Activated CD4-positive, CD25-positive, alpha-beta regulatory T cell treated with anti-CD3 and anti-CD28 coated beads, Interleukin-2, amount 50 U/mL, for 24 hours (primary cell): ENCODE results near the gene AATK.

Source experiments
- ATAC-seq, 2 donors: fragments of 150-1000 bp; cut with Tn5 transposase; one replicate each; pipeline ENCODE4 v1.10.0; 2021; ENCODE audit warnings: mild to moderate bottlenecking in 1 of 2, moderate library complexity in 1 of 2

Gene AATK

DNA sequence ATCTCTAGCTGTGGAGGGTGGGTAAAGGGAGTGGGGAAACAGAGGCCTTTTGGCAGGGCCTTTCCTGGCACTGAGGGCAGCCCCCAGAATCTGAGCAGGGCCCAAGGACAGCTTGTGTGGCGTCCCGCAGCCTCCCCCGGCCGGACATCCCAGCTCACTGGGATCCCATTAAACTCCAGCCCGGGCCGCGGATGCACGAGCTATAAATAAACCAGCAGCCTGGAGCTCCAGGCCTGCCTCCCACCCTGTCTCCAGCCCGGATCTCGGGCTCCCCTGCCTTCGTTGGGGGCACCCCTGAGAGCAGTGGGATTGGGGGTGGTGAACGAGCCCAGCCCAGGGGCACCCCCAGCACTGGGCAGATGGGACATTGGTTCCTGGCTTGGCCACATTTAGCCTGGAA is 13.8 kb upstream of the AATK start:
- no peak for ATAC-seq

DNA sequence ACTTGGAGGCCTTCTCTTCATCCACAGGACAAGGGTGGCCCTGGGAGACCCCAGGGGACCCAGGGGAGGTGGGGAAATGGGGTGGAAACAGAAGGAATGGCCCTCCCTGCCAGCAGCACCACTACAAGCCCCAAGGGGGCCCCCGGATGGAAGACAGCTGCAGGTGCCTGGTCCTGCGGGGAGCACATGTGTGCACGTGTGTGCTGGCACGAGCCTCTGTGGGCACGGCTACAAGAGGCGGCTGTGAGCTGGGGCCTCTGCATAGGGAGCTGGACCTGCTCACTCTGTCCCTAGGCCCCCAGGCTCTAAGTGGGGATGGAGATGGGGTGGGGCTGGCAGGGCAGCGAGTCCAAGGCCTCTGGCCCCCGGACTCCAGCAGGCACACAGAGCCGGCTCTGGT is 13.2 kb upstream of the AATK start:
- no peak for ATAC-seq

DNA sequence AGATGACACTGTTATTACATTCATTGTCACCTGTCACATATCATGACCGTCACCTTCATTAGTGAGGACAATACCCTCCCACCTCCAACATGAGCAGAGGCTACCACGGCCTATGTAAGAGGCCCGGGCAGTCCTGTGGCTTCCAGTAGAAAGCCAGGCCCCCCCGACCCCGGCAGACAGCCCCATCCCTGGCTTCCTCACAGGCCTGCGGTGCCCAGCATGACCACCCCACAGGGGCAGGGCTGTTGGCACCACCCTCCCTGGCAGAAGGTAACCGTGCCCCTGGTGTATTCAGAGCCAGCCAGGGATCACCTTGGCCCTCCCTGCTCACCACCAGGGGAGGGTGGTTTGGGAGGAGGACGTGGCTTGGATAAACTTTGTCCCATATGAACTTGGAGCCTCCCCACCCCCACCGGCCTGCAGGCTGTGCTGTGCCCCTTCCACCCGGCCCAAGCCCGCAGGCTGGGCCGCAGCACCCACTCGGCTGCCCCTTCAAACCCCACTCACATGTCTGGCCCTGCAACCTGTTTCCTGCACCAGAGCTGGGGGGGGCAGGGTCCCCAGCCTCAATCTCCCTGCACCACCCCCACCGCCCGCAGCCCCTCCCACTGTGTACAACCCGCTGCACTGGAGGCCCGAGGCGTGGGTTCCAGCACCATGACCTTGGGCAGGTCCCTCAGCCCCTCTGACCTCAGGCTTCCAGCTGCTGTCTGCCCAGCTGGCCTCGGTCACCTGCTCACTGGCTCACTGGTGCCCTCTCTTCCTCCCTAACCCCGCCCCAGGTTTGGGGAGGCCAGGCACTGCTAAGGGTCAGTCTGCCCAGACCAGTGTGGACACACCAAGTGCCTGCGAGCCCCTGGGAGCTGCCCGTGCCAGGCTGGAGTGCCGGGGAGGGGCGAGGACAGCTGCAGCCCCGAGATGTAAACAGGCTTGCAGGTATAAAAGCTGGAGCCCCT is 12.4 kb upstream of the AATK start:
- ATAC-seq: no peak

DNA sequence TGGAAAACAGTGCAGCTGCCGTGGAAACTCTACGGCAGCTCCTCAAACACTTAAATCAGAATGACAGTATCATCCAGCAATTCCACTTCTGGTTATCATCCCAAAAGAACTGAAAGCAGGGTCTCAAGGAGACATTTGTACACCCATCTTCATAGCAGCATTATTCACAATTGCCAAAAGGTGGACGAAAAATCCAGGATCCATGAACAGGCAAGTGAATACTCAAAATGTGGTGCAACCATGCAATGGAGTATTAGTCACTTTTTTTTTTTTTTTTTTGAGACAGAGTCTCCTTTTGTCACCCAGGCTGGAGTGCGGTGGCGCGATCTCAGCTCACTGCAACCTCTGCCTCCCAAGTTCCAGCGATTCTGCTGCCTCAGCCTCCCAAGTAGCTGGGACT is 10.6 kb upstream of the AATK start:
- ATAC-seq: no peak

DNA sequence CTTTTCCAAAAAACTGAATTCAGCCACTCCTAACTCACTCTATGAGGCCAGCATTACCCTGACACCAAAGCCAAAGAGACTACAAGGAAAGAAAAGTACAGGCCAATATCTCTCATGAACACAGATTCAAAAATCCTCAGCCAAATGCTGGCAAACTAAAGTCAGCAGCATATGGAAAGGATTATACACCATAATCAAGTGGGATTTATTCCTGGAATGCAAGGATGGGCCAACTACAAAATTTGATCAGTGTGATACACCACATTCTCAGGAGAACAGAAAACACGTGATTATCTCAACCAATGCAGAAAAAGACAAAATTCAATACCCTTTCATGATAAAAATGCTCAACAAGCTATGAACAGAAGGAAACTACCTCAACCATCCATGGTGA is 7.7 kb upstream of the AATK start:
- ATAC-seq: no peak

DNA sequence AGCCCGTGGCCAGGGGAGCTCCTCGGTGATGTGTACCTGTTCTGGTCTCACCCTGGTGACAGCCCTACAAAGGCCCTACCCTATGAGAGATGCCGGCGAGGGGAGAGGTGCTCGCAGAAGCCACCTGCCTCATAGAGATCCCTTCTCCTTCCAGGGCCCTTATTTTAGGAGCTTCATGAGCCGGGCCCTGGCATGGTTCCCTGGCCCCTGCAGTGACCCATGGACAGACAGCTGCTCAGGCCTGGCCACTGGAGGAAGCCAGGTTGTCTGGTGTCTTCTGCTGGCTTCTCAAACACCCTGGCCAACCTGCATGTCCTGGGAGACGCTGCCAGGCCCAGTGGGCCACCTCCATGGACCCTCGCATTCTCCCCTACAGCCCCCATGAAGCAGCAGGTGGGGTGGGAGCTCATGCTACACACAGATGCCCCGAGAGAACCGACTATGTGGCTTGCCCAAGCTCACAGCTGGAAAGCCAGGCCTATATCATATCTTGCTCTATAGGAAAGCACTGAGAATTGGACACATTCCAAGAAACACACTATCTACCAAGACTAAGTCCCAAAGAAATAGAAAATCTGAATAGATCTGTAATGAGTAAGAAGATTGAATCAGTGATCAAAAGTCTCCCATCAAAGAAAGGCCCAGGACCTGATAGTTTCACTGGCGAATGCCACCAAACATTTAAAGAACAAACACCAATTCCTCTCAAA is 7.2 kb upstream of the AATK start:
- no peak for ATAC-seq

DNA sequence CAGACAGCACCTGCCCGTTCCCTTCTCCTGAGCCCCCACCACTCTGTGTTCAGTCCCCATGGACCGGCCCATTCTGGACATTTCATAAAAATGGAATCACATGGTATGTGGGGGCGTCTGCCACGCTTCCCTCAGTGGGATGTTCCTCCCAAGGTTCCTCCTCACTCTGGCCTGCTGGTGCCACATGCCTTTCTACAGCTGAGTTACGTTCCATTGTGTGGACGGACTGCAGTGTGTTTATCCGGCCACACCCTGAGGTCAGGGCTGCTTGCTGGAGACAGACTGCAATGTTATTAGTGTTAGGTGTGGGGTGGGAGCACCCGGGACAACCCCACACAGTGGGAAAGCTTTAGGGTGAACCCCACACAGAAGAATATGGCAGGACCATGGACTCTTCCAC is 5.9 kb upstream of the AATK start:
- ATAC-seq: no peak

DNA sequence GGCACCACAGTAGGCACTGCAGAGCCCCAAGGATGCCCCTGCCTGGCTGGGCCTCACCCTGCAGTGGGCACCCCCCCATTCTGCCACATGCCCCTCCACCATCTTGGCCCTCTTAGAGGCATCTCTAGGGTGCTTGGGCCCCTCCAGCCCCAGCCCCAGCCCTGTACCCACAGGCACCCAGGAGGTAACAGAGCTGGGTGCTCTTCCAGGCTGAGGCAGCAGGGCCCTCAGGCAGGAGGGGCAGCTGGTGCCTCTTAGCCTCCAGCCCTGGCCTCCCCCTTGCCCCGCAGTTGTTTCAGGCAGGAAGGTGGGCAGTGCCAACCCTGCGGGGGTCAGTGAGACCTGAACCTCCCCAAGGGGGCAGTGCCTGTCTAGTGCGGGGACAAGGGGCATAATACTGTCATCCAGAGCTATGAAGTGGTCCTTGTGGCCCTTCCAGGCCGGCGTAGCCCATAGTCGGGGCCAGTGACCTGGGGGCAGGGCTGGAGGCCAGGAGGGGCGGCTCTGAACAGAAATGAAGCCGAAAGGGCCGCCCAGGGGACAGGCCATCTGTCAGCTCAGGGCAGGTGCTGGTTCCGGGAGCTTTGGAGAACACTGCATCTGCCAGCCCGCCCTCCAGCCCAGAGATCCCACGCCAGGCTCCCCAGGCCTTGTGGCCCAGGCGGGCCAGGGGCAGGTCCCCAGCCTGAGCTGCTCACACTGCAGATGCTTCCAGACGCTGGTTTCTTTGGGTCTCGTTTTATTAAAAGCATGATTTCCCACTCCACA is 4.9 kb upstream of the AATK start:
- no peak for ATAC-seq

DNA sequence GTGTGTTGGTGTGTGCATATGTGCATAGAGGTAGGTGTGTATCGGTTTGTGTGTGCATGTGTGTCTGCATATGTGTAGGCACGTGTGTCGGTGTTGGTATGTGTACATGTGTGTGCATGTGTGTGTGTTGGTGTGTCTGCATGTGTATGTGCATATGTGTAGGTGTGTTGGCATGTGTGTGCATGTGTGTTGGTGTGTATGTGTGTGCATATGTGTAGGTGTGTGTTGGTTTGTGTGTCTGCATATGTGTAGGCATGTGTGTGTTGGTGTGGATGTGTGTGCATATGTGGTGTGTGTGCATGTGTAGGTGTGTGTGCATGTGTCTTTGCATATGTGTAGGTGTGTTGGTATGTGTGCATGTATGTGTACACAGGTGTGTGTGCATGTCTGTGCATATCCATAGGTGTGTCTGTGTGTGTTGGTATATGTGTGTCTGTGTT is 3.9 kb upstream of the AATK start:
- ATAC-seq: no peak

DNA sequence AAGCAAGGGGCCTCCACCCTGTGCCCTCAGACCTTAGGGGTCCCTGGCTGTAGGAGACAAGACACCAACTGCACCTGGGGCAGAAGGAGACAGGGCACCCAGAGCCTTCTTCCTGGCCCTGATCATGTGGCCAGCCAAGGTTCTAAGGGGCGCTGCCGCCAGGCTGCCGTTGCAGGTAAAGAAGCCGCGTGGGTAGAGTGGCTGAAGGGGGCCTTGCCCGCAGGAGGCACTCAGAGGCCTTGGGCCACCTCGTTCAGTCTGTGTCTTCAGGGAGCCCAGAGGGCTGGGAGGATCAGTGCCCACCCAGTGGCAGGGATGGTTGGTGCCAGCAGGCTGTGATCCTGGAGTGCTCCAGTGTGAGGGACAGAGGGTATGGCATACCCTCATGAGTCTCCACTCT is 1.6 kb upstream of the AATK start:
- ATAC-seq: no peak

DNA sequence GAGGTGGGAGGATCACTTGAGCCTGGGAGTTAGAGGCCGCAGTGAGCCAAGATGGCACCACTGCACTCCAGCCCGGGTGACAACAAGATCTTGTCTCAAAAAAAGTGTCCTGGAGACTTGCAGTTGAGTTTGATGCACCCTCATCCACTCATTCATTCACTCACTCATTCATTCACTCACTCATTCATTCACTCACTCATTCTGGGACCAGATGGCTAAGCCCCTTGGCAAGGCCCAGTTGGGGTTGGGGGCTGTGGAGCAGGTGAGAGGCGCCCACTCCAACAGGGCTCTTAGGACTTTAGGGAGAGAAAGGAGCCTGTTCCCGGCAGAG is 1.1 kb upstream of the AATK start:
- no peak for ATAC-seq

DNA sequence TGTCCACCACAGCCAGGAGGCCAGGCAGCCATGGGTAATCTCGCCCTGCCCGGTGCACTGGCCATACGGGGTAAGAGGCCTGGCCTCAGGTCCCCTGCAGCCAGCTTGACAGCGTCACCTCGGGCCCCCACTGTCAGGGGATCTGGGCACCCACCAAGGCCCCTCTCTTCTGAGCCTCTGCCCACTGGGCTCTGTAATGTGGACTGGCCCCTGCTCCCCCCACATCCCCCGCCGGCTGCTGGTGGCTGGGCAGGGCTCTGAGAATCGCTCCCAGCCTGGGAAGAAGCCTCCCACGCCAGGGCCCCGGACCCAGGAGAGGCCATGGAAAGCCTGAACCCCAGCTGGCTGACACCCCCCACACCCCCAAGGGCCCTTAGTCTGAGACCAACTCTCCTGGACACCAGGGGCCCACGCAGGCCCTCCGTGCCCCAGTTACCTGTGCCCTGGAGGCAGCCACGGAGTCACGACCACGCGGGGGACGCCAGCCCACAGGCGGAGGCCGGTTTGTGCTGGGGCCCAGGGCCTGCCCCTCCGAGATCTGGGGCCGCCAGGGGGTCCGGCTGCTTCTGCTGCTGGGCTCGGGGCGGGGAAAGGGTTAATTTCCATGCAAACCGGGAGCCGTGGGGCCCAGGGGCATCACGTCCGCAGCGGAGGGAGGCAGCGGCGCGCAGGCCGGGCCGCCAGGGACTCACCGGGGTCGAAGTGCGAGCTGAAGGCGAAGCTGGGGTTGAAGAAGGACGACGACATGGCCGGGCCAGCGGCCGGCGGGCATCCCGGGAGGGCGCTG is 582 bp downstream of the AATK start, which contains the start of gene PVALEF:
TSS of gene PVALEF (plus strand) at position 262 of the 787 bp plus-strand sequence. CDS start 15,720 bp downstream, outside the sequence.
- ATAC-seq: peak in 1 of 2 donors; percentile 12

DNA sequence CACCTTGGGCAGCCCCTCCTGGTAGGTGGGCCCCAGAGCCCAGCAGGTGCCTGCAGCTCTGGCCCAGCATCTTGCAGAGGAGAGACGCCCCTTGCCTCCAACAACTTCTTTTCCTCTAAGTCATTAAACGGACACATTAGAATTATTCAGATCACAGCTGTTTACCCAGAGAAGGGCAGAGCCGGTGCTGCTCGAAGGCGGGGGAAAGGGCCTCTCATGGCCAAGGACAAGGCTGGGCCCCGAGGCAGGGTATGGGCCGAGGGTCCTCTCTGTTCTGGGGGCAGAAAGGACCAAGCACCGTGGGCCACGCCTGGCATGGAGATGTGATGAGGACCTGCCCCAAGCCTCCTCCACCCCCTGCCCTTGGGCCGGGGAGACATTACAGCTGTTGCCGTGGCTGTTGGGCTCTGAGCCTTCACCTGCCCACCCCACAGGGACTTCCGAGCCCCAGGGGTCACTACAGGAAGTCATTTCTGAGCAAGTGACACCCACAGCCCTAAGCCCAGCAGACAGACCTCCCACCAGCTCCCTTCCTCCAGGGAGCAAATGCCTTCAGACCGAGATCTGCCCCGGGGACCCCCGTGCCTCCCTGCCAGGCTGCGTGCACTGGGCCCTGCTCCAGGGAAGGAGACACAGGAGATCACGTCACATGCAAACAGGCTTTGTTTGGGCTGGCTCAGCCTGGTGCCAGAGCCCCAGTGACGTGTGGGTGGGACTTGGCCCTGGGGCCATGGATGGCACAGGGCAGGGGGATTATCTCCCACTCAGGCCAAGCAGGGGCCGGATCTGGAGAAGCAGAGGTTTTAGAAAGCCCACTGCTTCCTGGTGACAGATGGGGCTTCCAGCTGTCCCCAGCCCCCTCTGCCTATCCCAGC is 1.4 kb downstream of the AATK start:
- ATAC-seq: no peak

DNA sequence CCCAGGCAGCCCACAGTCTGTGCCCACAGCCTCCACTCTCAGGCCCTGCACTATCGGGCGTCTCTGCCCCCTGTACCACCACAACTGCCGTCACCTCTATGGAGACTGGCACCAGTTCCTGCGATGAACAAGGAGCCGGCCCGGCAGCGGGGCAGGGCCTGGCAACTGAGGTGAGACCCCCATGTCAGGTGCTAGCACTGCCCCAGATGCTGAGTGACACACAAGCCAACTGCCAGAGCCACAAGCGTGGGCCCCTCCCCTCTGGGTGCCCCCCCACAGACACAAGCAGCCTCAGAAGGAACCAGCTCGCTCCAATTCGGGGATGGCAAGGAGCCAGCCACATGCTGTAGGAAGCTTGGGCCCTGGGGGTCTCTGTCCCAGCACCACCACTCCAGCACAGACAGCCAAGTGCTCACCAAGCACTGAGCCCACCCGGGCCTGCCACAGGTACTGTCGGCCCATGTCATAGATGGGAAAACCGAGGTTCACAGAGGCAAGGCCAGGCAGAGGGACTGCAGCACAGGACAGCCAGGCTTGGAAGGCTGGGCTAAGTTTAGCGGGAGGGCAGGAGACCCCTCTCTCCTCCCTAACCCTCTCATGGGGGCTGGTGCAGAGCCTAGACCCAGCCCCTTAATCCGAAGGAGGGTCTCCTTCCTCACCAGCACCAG is 2.2 kb downstream of the AATK start:
- ATAC-seq: no peak

DNA sequence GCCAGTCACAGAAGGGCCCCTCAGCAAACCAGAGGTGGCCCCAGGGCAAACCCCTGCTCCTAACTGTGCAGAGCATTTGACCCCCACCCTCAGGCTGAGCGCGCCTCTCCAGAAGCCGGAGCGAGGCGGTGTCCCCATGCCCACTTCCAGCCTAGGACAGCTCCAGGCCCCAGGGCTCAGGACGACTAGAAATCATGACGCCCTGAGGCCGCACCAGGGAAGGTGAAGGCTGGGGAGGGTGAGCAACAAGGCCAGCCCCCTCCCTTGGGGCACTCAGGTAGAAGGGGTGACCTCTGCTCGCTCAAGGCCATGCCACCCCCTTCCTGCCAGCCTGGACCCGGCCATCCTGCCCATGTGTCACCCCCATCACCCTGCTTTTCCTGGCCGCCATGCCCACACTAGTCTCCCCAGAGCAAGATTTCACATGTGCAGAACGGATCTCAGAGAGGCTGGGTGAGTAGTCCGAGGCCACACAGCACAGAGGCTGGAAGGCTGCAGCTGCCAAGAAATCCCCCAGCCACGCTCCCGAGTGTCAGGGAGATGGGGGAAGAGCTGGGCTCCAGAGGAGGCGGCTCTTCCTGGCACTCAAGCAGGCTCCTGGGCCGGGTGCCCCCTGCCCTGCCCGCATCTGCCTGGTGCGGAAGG is 2.8 kb downstream of the AATK start:
- no peak for ATAC-seq

DNA sequence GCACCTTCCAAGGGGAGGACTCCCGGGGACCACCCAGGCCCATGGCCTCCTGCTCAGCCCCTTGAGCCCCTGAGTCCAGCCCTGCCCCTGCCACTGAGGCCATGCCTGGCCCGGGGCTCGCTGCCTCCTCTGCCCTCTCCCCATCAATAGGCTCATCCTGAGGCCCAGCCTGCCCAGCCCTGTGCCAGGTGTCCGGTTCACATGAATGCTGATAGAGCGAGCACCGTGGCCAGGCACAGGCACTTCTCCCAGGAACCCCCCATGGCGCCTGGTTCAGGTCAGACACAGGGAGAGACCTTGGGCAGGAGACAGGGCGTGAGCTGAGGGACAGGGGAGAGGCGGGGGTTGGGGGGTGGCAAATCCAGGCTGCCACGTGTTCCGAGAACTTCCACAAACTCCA is 3.5 kb downstream of the AATK start:
- no peak for ATAC-seq

DNA sequence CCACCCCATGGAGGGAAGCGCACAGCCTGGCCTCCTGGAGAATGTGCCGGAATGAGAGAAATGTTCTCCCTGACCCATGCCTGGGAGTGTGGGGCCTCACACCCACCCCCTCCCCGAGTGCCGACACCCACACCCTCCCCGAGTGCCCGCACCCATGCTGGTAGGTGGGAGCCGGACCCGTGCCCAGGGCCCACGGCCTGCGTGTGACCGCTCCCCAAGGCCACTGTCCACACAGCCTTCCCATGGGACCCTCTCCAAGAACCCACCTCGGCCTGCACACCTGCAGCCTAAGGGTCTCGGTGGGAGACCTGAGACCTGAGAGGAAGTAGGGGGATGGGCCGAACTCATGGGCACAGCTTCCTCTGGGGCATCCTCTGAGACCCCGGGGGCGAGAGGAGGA is 4.0 kb downstream of the AATK start:
- no peak for ATAC-seq

DNA sequence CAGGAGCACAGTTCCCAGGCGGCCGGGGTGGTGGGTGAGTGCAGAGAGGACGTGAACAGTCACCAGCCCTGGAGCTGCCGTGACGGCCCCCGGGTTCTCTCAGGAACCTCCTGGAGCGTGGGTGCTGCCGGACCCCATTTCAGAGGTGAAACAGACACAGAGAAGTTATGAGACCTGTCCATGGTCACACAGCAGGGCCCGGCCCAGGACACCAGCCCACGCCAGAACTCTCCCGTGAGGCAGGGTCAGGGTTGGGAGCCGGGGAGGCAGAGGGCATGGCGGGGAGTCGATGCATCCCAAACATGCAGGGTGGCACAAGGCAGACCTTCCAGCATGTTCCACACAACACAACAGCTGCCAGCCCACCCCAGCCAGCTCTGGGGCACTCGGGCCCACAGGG is 4.5 kb downstream of the AATK start:
- no peak for ATAC-seq

DNA sequence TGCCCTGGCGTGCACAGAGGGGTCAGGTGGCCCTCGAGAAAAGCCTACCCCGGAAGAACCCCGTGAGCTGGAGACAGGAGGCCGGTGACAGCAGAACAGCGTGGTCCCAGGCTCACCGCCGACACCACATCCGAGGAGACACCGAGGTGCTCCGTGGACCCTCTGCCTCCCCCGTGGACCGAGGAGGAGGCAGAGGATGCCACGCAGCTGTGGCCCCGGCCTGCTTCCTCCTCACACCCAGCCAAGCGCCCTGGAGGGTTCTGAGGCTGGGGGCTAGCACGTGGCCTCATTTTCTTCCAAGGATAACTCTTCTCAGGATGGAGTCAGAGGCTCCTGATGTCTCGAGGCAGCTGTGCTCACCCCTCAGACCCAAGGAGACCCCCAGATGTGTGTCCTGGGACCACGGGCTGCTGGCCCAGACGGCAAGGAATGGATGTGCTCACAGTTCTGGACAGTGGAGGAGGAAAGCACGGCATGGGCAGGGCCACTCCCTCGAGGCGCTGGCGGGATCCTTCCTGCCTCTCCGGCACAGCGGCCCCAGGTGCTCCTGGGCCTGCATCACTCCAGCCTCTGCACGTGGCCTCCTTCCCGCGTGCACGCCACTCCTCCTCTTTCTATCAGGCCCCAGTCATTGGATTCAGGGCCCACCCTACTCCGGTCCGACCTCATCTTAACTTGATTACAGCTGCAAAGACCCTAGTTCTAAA is 5.1 kb downstream of the AATK start:
- ATAC-seq: no peak

DNA sequence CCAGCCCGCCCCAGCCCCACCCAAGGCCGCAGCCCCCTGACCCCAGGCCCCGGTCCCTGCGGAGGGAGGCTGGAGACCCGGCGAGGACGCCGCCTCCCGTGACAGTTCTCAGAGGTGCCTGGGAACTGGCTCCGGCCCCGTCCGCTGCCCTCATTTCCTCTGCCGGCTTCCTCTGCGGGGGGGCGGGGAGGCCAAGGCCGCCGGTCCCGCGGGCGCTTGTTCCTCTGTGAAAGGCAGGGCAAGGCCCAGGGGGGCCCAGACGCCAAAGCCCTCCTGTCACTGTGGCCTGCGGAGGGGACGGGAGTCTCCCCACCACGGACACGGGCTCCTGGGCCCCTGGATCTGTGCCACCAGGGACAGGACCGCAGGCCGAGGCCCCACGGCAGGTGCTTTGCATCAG is 5.7 kb downstream of the AATK start:
- ATAC-seq: no peak
